Common myeloid progenitor, CD34-positive (primary cell): ENCODE results near the gene ASS1.

ENCODE experiments used
- CTCF ChIA-PET: fragments of 350-600 bp; sonication (Branson Sonifier 250); formaldehyde crosslinking; loops from one replicate; lab custom pipeline; 2021; ENCODE audit warnings: antibody characterized with exemption; lab: Charles Lee
- POLR2A ChIA-PET: fragments of 350-600 bp; sonication (Branson Sonifier 250); formaldehyde crosslinking; loops from one replicate; lab custom pipeline; 2021; ENCODE audit warnings: antibody characterized with exemption; lab: Charles Lee
- DNase-seq, 3 donors: peaks; one replicate each; pipeline versions ENCODE4 v3.0.0 to v3.0.0-alpha.2; 2013
- H3K27ac ChIP-seq, 2 experiments: 1 replicate in 1 of 2; 2 replicates in 1 of 2; pipeline ENCODE4 v1.7.0; 2013; ENCODE audit warnings: inconsistent platforms in 2 of 2, low read length in 2 of 2, mild to moderate bottlenecking in 2 of 2, low read depth in 1 of 2, moderate library complexity in 1 of 2; ENCODE audit not compliant: severe bottlenecking in 2 of 2, insufficient read depth in 1 of 2, poor library complexity in 1 of 2
- H3K27me3 ChIP-seq, 5 experiments: replicated peaks in 2 of 5; 1 replicate in 3 of 5; 2 replicates in 2 of 5; pipeline versions ENCODE4 v1.6.1 to v1.7.0; 2013; ENCODE audit warnings: low read length in 4 of 5, mild to moderate bottlenecking in 2 of 5, moderate library complexity in 2 of 5, inconsistent platforms in 1 of 5; ENCODE audit not compliant: insufficient read depth in 5 of 5, control insufficient read depth in 4 of 5
- H3K36me3 ChIP-seq, 4 experiments: 1 replicate in 2 of 4; 2 replicates in 2 of 4; pipeline versions ENCODE4 v1.6.1 to v1.7.0; 2013; ENCODE audit warnings: low read length in 3 of 4, control low read depth in 1 of 4, mild to moderate bottlenecking in 1 of 4; ENCODE audit not compliant: control insufficient read depth in 4 of 4, insufficient read depth in 4 of 4
- H3K4me1 ChIP-seq, 4 experiments: 1 replicate in 3 of 4; 2 replicates in 1 of 4; pipeline versions ENCODE4 v1.6.1 to v1.7.1; 2013; ENCODE audit warnings: low read length in 3 of 4, mild to moderate bottlenecking in 3 of 4, control low read depth in 1 of 4, inconsistent platforms in 1 of 4, moderate library complexity in 1 of 4; ENCODE audit not compliant: control insufficient read depth in 4 of 4, insufficient read depth in 4 of 4; ENCODE audit errors: control extremely low read depth in 1 of 4
- H3K4me3 ChIP-seq, 7 experiments: 1 replicate in 4 of 7; 2 replicates in 3 of 7; pipeline versions ENCODE4 v1.5.1 to v1.7.0; 2013; ENCODE audit warnings: mild to moderate bottlenecking in 7 of 7, low read length in 6 of 7, moderate library complexity in 6 of 7, inconsistent platforms in 2 of 7, low read depth in 2 of 7, control low read depth in 1 of 7; ENCODE audit not compliant: insufficient read depth in 4 of 7, control insufficient read depth in 1 of 7; ENCODE audit errors: extremely low read depth in 1 of 7
- H3K9me3 ChIP-seq, 5 experiments: 1 replicate in 4 of 5; 2 replicates in 1 of 5; pipeline versions ENCODE4 v1.6.1 to v1.7.1; 2013; ENCODE audit warnings: low read length in 4 of 5, mild to moderate bottlenecking in 2 of 5, inconsistent platforms in 1 of 5, low read depth in 1 of 5, moderate library complexity in 1 of 5; ENCODE audit not compliant: control insufficient read depth in 4 of 5, insufficient read depth in 2 of 5; ENCODE audit errors: control extremely low read depth in 1 of 5
- WGBS: methylation state at CpG from one replicate; pipeline ENCODE4 v1.1.5; 2013; ENCODE audit not compliant: insufficient coverage; 5-methylcytosine and 5-hydroxymethylcytosine counted together

Gene ASS1

DNA sequence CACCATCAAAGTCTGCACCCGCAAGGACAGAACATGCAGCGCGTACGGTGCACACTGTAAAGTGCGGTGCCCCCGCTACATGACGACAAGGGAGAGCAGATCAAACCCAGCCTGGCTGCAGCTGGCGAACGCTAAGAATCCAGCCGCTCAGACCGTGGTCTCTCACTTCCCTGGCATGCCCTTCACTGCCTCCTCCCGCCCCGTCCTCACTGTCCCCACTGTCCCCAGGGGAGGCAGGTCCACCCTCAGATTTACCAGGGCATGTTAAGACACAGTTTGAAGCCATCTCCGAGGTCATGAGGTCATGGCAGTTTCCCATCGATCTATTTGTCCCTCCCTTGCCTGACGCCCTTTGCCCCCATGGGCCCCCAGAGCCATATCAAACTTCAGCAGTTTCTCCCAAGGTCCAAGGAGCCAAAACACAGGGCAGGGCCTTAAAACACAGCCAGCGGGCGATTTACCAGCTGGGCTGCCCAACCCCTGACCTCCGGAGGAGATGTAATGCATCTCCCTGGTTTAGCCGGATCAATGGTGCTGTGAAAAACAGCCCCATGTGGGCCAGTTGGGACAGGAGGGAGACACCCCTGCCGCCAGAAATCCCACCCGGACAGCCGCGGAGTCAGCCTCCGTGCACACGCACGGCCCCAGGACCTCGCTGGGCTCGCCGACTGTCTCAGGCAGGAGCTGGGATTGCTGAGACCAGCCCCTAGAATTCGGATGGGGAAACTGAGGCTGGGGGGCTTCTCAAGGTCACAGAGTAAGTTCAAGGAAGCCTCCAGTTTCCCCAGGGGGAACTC lies 82.3 kb downstream of the ASS1 start:
- Histone ChIP-seq H3K27me3 (peaks cover 0 to 14% (median 9%) of the 10 kb centered on the region in 5 experiments), H3K27ac (no peak overlapping the region), H3K36me3 (no peaks in the 10 kb centered on the region), H3K4me3 (no peak overlapping the region), H3K4me1 (no peaks in the 10 kb centered on the region), H3K9me3 (no peaks in the 10 kb centered on the region)
- CTCF ChIA-PET, result interaction anchor here (0.6 to 1.6 kb wide), 3 partner anchors 10 to 66 kb away, joined by 3 to 4 read pairs (median 3); no protein-coding TSS in a partner anchor
- no peak for DNase-seq
- POLR2A ChIA-PET, result interaction anchor here (0.6 kb wide), 1 partner anchor 23 kb away, joined by 5 read pairs; no protein-coding TSS in a partner anchor
- 90% methylated on average over 30 of the region's 31 CpGs for WGBS

DNA sequence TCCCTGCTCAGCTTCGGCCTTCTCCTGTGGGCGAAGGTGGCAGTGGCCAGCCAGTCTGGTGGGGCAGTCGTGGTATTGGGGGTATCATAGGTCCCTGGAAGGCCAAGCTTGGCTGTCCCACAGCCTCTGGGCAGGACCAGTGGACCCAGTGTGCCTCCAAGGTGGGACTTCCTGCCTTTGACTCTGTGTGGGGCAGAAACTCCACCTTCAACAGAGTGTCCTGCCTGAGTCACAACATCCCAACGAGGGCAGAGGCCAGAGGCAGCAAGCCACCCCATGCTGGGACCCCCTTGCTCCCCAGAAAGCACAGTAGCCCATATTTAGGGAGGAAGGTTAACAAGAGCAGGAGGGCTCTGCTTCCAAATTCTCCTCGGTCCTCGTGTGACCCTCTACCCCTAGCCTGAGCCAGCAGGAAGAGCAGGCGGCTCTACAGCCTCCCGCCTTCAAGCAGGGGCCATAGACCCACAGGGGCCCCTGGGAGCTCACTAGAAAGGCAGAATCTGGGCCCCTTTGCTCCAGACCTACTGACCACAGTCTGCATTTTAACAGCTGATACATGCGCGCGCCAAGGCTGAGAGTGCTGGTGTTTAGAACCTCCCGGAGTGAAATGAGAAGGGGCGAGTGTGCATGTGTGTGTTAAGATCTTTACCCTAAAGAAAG lies 83.0 kb downstream of the ASS1 start:
- H3K4me1 ChIP-seq, result no peaks in the 10 kb centered on the region
- no peak overlapping the region for H3K4me3 ChIP-seq
- no peaks in the 10 kb centered on the region for H3K36me3 ChIP-seq
- H3K9me3 ChIP-seq, result no peaks in the 10 kb centered on the region
- H3K27ac ChIP-seq, result no peak overlapping the region
- 86% methylated on average over 13 of the region's 13 CpGs for WGBS
- peaks cover 0 to 14% (median 6%) of the 10 kb centered on the region in 5 experiments for H3K27me3 ChIP-seq
- DNase-seq, result no peak
- ChIA-PET POLR2A (no interaction called here), CTCF (interaction anchor here (1.4 kb wide), 1 partner anchor 66 kb away, joined by 3 read pairs; no protein-coding TSS in a partner anchor)

DNA sequence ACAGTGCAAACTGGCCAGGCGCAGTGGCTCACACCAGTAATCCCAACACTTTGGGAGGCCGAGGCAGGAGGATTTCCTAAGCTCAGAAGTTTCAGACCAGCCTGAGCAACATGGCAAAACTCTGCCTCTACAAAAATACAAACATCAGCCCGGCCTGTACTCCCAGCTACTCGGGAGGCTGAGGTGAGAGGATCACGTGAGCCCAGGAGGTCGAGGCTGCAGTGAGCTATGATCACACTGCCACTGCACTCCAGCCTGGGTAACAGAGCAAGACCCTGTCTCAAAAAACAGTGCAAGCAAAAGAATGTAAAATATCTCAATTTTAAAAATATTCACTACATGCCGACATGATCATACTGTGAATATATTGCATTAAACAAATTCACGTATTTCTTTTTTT lies 83.9 kb downstream of the ASS1 start:
- ChIA-PET CTCF (interaction anchor here (1.4 kb wide), 1 partner anchor 67 kb away, joined by 3 read pairs; no protein-coding TSS in a partner anchor), POLR2A (no interaction called here)
- H3K9me3 ChIP-seq, result no peaks in the 10 kb centered on the region
- no peaks in the 10 kb centered on the region for H3K36me3 ChIP-seq
- no peaks in the 10 kb centered on the region for H3K4me1 ChIP-seq
- peaks cover 0 to 14% (median 5%) of the 10 kb centered on the region in 5 experiments for H3K27me3 ChIP-seq
- no peak overlapping the region for H3K27ac ChIP-seq
- DNase-seq, result no peak
- 96% methylated on average over 6 of the region's 8 CpGs for whole genome bisulfite sequencing
- no peak overlapping the region for H3K4me3 ChIP-seq

DNA sequence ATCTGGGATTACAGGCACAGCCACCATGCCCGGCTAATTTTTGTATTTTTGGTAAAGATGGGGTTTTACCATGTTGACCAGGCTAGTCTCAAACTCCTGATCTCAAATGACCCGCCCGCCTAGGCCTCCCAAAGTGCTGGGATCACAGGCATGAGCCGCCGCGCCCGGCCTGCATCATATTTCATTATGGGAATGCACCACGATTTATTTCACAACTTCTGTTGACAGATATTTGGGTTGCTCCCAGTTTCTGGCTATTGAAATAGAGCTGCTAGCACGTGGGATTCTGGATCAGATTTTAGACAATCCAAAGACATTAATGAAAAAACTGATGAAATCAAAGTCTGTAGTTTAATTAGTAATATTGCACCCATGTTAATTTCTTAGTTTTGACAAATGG lies 86.2 kb downstream of the ASS1 start:
- Histone ChIP-seq H3K4me3 (no peak overlapping the region), H3K9me3 (no peaks in the 10 kb centered on the region), H3K27me3 (peaks cover 0 to 23% (median 11%) of the 10 kb centered on the region in 5 experiments), H3K36me3 (no peaks in the 10 kb centered on the region), H3K27ac (no peak overlapping the region), H3K4me1 (peaks cover 0 to 8% (median 3%) of the 10 kb centered on the region in 4 experiments)
- no peak for DNase-seq
- POLR2A ChIA-PET, result no interaction called here
- CTCF ChIA-PET, result no interaction called here
- WGBS, result 88% methylated on average over 8 of the region's 9 CpGs

DNA sequence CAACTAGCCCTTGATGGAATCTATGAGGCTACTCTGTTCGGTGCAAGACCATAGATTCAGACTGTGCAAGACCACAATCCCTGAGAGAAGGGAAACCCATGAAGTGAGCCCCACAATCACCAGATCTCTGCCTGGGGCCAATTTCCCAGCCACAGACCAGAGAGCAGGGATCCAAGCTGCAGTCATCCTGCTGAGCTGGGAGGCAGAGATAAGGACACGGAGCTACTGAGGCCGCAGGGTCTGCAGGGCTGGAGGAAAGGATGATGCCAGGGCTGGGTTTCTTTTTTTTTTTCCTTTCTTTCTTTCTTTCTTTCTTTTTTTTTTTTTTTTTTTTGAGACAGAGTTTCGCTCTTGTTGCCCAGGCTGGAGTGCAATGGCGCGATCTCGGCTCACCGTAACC lies 86.9 kb downstream of the ASS1 start:
- peak in 2 of 3 donors; percentile 15 to 58 for DNase-seq
- no peak overlapping the region for H3K27ac ChIP-seq
- CTCF ChIA-PET, result interaction anchor here (0.5 kb wide), 1 partner anchor 40 kb away, joined by 3 read pairs; no protein-coding TSS in a partner anchor
- 94% methylated on average over 6 of the region's 8 CpGs for WGBS
- no peaks in the 10 kb centered on the region for H3K36me3 ChIP-seq
- peaks cover 0 to 15% (median 8%) of the 10 kb centered on the region in 4 experiments for H3K4me1 ChIP-seq
- POLR2A ChIA-PET, result no interaction called here
- H3K9me3 ChIP-seq, result no peaks in the 10 kb centered on the region
- H3K4me3 ChIP-seq, result no peak overlapping the region
- peaks cover 0 to 23% (median 16%) of the 10 kb centered on the region in 5 experiments for H3K27me3 ChIP-seq

DNA sequence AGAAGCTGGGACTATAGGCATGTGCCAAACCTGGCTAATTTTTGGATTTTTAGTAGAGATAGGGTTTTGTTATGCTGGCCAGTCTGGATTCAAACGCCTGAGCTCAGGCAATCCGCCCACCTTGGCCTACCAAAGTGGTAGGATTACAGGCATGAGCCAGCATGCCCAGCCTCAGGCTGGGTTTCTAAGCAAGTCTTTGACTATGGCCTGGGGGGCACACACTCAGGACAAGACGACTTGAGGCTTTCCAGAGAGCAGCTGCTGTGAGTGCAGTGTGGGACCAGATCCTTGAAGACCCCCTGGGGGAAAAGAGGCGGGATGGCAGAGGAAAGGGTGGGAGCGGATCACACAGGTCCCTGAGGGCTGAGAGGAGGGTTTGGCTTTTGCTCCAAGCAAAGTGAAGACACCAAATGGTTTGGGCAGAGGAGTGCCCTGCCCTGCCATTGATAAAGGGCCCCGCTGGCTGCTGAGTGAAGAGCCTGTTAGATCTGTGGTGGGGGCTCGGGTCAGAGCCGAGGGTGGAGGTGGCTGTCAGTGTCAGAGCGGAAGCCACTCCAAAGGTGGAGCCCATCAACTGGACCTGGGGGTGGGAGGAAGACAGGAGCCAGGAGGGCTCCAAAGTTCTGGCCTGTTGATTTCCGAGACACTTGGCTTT lies 87.8 kb downstream of the ASS1 start:
- H3K4me3 ChIP-seq, result no peak overlapping the region
- H3K36me3 ChIP-seq, result no peaks in the 10 kb centered on the region
- H3K9me3 ChIP-seq, result no peaks in the 10 kb centered on the region
- peaks cover 0 to 24% (median 13%) of the 10 kb centered on the region in 4 experiments for H3K4me1 ChIP-seq
- WGBS, result 93% methylated on average over 8 of the region's 10 CpGs
- DNase-seq, result no peak
- H3K27me3 ChIP-seq, result peaks cover 0 to 28% (median 20%) of the 10 kb centered on the region in 5 experiments
- CTCF ChIA-PET, result no interaction called here
- POLR2A ChIA-PET, result no interaction called here
- no peak overlapping the region for H3K27ac ChIP-seq
